Endothelial cell of umbilical vein (primary cell): ENCODE results near the gene KLK2. TPM values are rescaled to one million over a fixed set of nuclear protein-coding genes. Genes with fewer than 3 reads are reported as not detected.

Experiments
- BruUV-seq: library from RNA; stranded (reverse); fragments of 400-500 nt; replicated peaks from 2 replicates; lab custom pipeline; 2021; lab: Mats Ljungman, UMichigan
- CTCF ChIA-PET: fragments of 300-600, 350-600 bp; sonication (Branson Sonifier 250); formaldehyde crosslinking; loops from one replicate; lab custom pipeline; 2021; ENCODE audit warnings: antibody characterized with exemption, inconsistent platforms; lab: Charles Lee
- POLR2A ChIA-PET: fragments of 300-600, 350-600 bp; sonication (Branson Sonifier 250); formaldehyde crosslinking; loops from one replicate; lab custom pipeline; 2021; ENCODE audit warnings: antibody characterized with exemption, inconsistent platforms; lab: Charles Lee
- DNase-seq: peaks from one replicate; pipeline ENCODE4 v3.0.0-alpha.2; 2011; ENCODE audit warnings: low read depth, low spot score
- FAIRE-seq: peaks from 2 replicates; lab custom pipeline; 2011; peaks lifted over from hg19 to GRCh38; lab: Jason Lieb, UNC
- H2AFZ ChIP-seq: 2 replicates; pipeline ENCODE4 v1.6.0; 2012; ENCODE audit warnings: low read depth, low read length, control low read depth, inconsistent platforms
- H3K27ac ChIP-seq: 2 replicates; pipeline ENCODE4 v1.5.1; 2011; ENCODE audit warnings: low read depth, mild to moderate bottlenecking, control low read depth, low read length, moderate library complexity; ENCODE audit not compliant: insufficient read depth
- H3K27me3 ChIP-seq, 2 experiments: 2 replicates each; pipeline versions ENCODE4 v1.6.0 to v1.6.1; 2011; ENCODE audit warnings: low read length in 2 of 2, mixed read lengths in 1 of 2; ENCODE audit not compliant: control insufficient read depth in 2 of 2, insufficient read depth in 2 of 2
- H3K36me3 ChIP-seq, 2 experiments: 2 replicates in 1 of 2; 3 replicates in 1 of 2; pipeline ENCODE4 v1.5.1; 2011; ENCODE audit warnings: low read length in 2 of 2, mild to moderate bottlenecking in 1 of 2, moderate library complexity in 1 of 2; ENCODE audit not compliant: control insufficient read depth in 2 of 2, insufficient read depth in 2 of 2; ENCODE audit errors: extremely low read depth in 1 of 2
- H3K4me1 ChIP-seq: 3 replicates; pipeline ENCODE4 v1.5.1; 2011; ENCODE audit warnings: mild to moderate bottlenecking, low read length; ENCODE audit not compliant: control insufficient read depth, insufficient read depth; ENCODE audit errors: extremely low read depth
- H3K4me2 ChIP-seq: 2 replicates; pipeline ENCODE4 v1.6.1; 2011; ENCODE audit warnings: low read length, control low read depth, mixed read lengths; ENCODE audit not compliant: insufficient read depth
- H3K4me3 ChIP-seq, 3 experiments: fragments of 200-600 bp in 1 of 3; sonication (generic), shearing (Covaris generic) in 1 of 3; replicated peaks in 1 of 3; 2 replicates each; pipeline ENCODE4 v1.5.1; 2011 to 2016; ENCODE audit warnings: control low read depth in 3 of 3, low read length in 3 of 3, mild to moderate bottlenecking in 2 of 3, inconsistent platforms in 1 of 3, low read depth in 1 of 3, moderate library complexity in 1 of 3; ENCODE audit not compliant: insufficient read depth in 1 of 3
- H3K79me2 ChIP-seq: 2 replicates; pipeline ENCODE4 v1.6.0; 2012; ENCODE audit warnings: low read length, inconsistent platforms; ENCODE audit not compliant: control insufficient read depth, insufficient read depth
- H3K9ac ChIP-seq: replicated peaks from 2 replicates; pipeline ENCODE3; 2011; ENCODE audit warnings: low read length, control low read depth; ENCODE audit not compliant: insufficient read depth; ENCODE audit errors: extremely low read depth
- H3K9me1 ChIP-seq: replicated peaks from 3 replicates; pipeline ENCODE4 v1.6.0; 2011; ENCODE audit warnings: mild to moderate bottlenecking, low read length; ENCODE audit not compliant: control insufficient read depth, insufficient read depth; ENCODE audit errors: extremely low read depth
- H3K9me3 ChIP-seq: replicated peaks from 2 replicates; pipeline ENCODE4 v1.5.1; 2012; ENCODE audit warnings: low read length, inconsistent platforms; ENCODE audit not compliant: control insufficient read depth, insufficient read depth
- H4K20me1 ChIP-seq: replicated peaks from 2 replicates; pipeline ENCODE3; 2011; ENCODE audit warnings: mild to moderate bottlenecking, low read length; ENCODE audit not compliant: control insufficient read depth, insufficient read depth; ENCODE audit errors: extremely low read depth
- FOS ChIP-seq: IDR thresholded peaks from 2 replicates; pipeline ENCODE4 v1.6.1; 2011; ENCODE audit warnings: mild to moderate bottlenecking, low read length, moderate library complexity, borderline replicate concordance; ENCODE audit not compliant: insufficient read depth
- JUN ChIP-seq: IDR thresholded peaks from 2 replicates; pipeline ENCODE4 v1.6.1; 2011; ENCODE audit warnings: borderline replicate concordance, low read depth; ENCODE audit not compliant: insufficient read length, insufficient read depth
- MYC ChIP-seq: IDR thresholded peaks from one replicate; pipeline ENCODE4 v1.6.1; 2011; ENCODE audit warnings: mild to moderate bottlenecking, low read depth, low read length
- POLR2A ChIP-seq: IDR thresholded peaks from 2 replicates; pipeline ENCODE4 v1.6.1; 2012; ENCODE audit warnings: low read depth, mild to moderate bottlenecking, control low read depth, low read length
- dilution Hi-C: fragments of 300-500 bp; cut with MboI; formaldehyde crosslinking; loops from one replicate; pipeline ENCODE4 v1.15.0; 2019; ENCODE audit warnings: low sequenced_read_pairs; ENCODE audit not compliant: extremely low pct_ligation_motif_present
- intact Hi-C: fragments of 100-400 bp; cut with micrococcal nuclease; formaldehyde crosslinking; loops from one replicate; pipeline ENCODE4 v1.10.0; 2022
- polyA plus RNA-seq, 4 experiments: library from polyadenylated mRNA; depleted of rRNA in 3 of 4; stranded (reverse) in 3 of 4; unstranded in 1 of 4; fragments of >200 nt; gene quantifications; 2 replicates each; pipeline versions ENCODE4 v1.2.1 to v1.2.3, GENCODE V29; 2011 to 2012; ENCODE audit warnings: missing spikeins in 1 of 4
- total RNA-seq: library from RNA; stranded (reverse); gene quantifications from 2 replicates; pipeline ENCODE4 v1.2.3, GENCODE V29; 2021
- TF ChIP-seq, protein P1 (sequence below): IDR thresholded peaks from 2 replicates; pipeline ENCODE4 v1.6.1; 2011; ENCODE audit not compliant: insufficient read depth, insufficient read length
- TF ChIP-seq, protein P2 (sequence below), 2 donors: IDR thresholded peaks; 1 replicate in 1 of 2; 2 replicates in 1 of 2; pipeline ENCODE4 v1.5.1; 2011; ENCODE audit warnings: low read length in 2 of 2, mild to moderate bottlenecking in 2 of 2, moderate library complexity in 2 of 2, control low read depth in 1 of 2, inconsistent platforms in 1 of 2, low read depth in 1 of 2; ENCODE audit not compliant: insufficient read depth in 1 of 2; ENCODE audit errors: extremely low read depth in 1 of 2

The KLK2 gene
- total and polyA plus RNA-seq, 2 donors (not counting 3 experiments of a cell fraction or from before 2014, with no cell fraction given): not detected

DNA sequence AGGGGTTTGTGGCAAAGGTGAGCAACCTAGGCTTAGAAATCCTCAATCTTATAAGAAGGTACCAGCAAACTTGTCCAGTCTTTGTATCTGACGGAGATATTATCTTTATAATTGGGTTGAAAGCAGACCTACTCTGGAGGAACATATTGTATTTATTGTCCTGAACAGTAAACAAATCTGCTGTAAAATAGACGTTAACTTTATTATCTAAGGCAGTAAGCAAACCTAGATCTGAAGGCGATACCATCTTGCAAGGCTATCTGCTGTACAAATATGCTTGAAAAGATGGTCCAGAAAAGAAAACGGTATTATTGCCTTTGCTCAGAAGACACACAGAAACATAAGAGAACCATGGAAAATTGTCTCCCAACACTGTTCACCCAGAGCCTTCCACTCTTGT, 3.8 kb upstream of the KLK2 start:
- Histone ChIP-seq H3K9me3 (no peaks in the 10 kb centered on the region), H3K4me2 (no peak overlapping the region), H3K27ac (no peak overlapping the region), H3K79me2 (no peaks in the 10 kb centered on the region), H3K4me1 (no peaks in the 10 kb centered on the region), H3K9me1 (no peaks in the 10 kb centered on the region), H3K9ac (no peak overlapping the region), H3K36me3 (no peaks in the 10 kb centered on the region), H3K27me3 (no peaks in the 10 kb centered on the region), H3K4me3 (no peak overlapping the region), H4K20me1 (no peaks in the 10 kb centered on the region), H2AFZ (no peak overlapping the region)
- dilution Hi-C loops: no loop called here
- ChIA-PET CTCF (no interaction called here), POLR2A (no interaction called here)
- no peak for TF ChIP-seq FOS
- TF ChIP-seq, protein P1, sequence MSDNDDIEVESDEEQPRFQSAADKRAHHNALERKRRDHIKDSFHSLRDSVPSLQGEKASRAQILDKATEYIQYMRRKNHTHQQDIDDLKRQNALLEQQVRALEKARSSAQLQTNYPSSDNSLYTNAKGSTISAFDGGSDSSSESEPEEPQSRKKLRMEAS: no peak
- no peak for TF ChIP-seq JUN
- TF ChIP-seq, protein P2, sequence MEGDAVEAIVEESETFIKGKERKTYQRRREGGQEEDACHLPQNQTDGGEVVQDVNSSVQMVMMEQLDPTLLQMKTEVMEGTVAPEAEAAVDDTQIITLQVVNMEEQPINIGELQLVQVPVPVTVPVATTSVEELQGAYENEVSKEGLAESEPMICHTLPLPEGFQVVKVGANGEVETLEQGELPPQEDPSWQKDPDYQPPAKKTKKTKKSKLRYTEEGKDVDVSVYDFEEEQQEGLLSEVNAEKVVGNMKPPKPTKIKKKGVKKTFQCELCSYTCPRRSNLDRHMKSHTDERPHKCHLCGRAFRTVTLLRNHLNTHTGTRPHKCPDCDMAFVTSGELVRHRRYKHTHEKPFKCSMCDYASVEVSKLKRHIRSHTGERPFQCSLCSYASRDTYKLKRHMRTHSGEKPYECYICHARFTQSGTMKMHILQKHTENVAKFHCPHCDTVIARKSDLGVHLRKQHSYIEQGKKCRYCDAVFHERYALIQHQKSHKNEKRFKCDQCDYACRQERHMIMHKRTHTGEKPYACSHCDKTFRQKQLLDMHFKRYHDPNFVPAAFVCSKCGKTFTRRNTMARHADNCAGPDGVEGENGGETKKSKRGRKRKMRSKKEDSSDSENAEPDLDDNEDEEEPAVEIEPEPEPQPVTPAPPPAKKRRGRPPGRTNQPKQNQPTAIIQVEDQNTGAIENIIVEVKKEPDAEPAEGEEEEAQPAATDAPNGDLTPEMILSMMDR (IDR thresholded peaks at IDR 0.05; ENCODE audit: extremely low read depth in 1 of 2, insufficient read depth in 1 of 2, low read depth in 1 of 2, low read length in 2 of 2): no peak
- no peak for TF ChIP-seq MYC
- no peak for TF ChIP-seq POLR2A
- FAIRE-seq (no peak), DNase-seq (no peak)
- intact Hi-C loops: no loop called here
- BruUV-seq: no TSS peak
